Activated CD8-positive, alpha-beta memory T cell treated with anti-CD3 and anti-CD28 coated beads for 36 hours (primary cell): ENCODE data around the gene CAPZB. TPM values are rescaled to one million over a fixed set of nuclear protein-coding genes. Genes with fewer than 3 reads are reported as not detected.

ENCODE experiments used
- CTCF ChIA-PET: fragments of 350-600 bp; sonication (Branson Sonifier 250); formaldehyde crosslinking; loops from one replicate; lab custom pipeline; 2021; ENCODE audit warnings: antibody characterized with exemption; lab: Charles Lee
- POLR2A ChIA-PET: fragments of 350-600 bp; sonication (Branson Sonifier 250); formaldehyde crosslinking; loops from one replicate; lab custom pipeline; 2021; ENCODE audit warnings: antibody characterized with exemption; lab: Charles Lee
- total RNA-seq, 2 experiments: library from RNA; stranded (reverse); gene quantifications; one replicate each; pipeline ENCODE4 v1.2.3, GENCODE V29; 2021

Gene CAPZB
- total RNA-seq, 2 experiments from 2014 or later = 292 to 298 TPM

- POLR2A ChIA-PET = interaction anchor here (1.5 kb wide), 1 partner anchor 255 kb away, joined by 3 read pairs; a partner anchor contains a TSS
- CTCF ChIA-PET = interaction anchor here (0.9 to 3.7 kb wide), 5 partner anchors 9 to 239 kb away, joined by 3 to 16 read pairs (median 3); partner anchors contain the start of gene SLC66A1
Observed at GRCh38 chr1:19342062-19342750, 143.1 kb downstream of the CAPZB start.

- POLR2A ChIA-PET = interaction anchor here (1.5 kb wide), 1 partner anchor 255 kb away, joined by 3 read pairs; a partner anchor contains a TSS
Observed at GRCh38 chr1:19341201-19342061, 143.9 kb downstream of the CAPZB start.

GRCh38 chr1:19340387-19340937 lies 144.9 kb downstream of the CAPZB start:
- CTCF ChIA-PET = interaction anchor here (1.2 kb wide), 1 partner anchor 20 kb away, joined by 4 read pairs; no protein-coding TSS in a partner anchor
- POLR2A ChIA-PET = no interaction called here

More at GRCh38 chr1:19341201-19342061, 143.9 kb downstream of the CAPZB start:
- CTCF ChIA-PET = interaction anchor here (0.9 to 3.7 kb wide), 6 partner anchors 8 to 240 kb away, joined by 3 to 16 read pairs (median 4); partner anchors contain the start of gene SLC66A1

- POLR2A ChIA-PET = no interaction called here
- CTCF ChIA-PET = interaction anchor here (1.1 to 1.2 kb wide), 2 partner anchors 24 to 315 kb away, joined by 3 read pairs; no protein-coding TSS in a partner anchor
Observed at GRCh38 chr1:19339214-19339861, 146.0 kb downstream of the CAPZB start.

GRCh38 chr1:19338323-19338762 lies 147.0 kb downstream of the CAPZB start:
- CTCF ChIA-PET = interaction anchor here (1.1 kb wide), 1 partner anchor 316 kb away, joined by 3 read pairs; no protein-coding TSS in a partner anchor
- POLR2A ChIA-PET = no interaction called here

- POLR2A ChIA-PET = no interaction called here
- CTCF ChIA-PET = interaction anchor here (0.6 kb wide), 1 partner anchor 129 kb away, joined by 3 read pairs; no protein-coding TSS in a partner anchor
Observed at GRCh38 chr1:19337289-19337688, 148.1 kb downstream of the CAPZB start.

- CTCF ChIA-PET = interaction anchor here (0.6 to 0.9 kb wide), 2 partner anchors 156 to 305 kb away, joined by 3 read pairs; no protein-coding TSS in a partner anchor
Observed at GRCh38 chr1:19336543-19336942, 148.8 kb downstream of the CAPZB start.

GRCh38 chr1:19333587-19334354 lies 151.6 kb downstream of the CAPZB start:
- ChIA-PET CTCF (interaction anchor here (1.2 kb wide), 1 partner anchor 8 kb away, joined by 3 read pairs; no protein-coding TSS in a partner anchor), POLR2A (no interaction called here)

More at GRCh38 chr1:19336543-19336942, 148.8 kb downstream of the CAPZB start:
- POLR2A ChIA-PET = interaction anchor here (1.3 kb wide), 1 partner anchor 24 kb away, joined by 4 read pairs; the partner anchor contains the start of genes AKR7A2 and SLC66A1

GRCh38 chr1:19332832-19333231 lies 152.5 kb downstream of the CAPZB start:
- ChIA-PET POLR2A (no interaction called here), CTCF (interaction anchor here (1.2 kb wide), 1 partner anchor 9 kb away, joined by 3 read pairs; no protein-coding TSS in a partner anchor)

- ChIA-PET POLR2A (interaction anchor here (0.5 kb wide), 1 partner anchor 168 kb away, joined by 4 read pairs; no protein-coding TSS in a partner anchor), CTCF (interaction anchor here (1.4 kb wide), 1 partner anchor 250 kb away, joined by 4 read pairs; no protein-coding TSS in a partner anchor)
Observed at GRCh38 chr1:19331262-19331878, 154.0 kb downstream of the CAPZB start.

- POLR2A ChIA-PET = interaction anchor here (0.7 kb wide), 1 partner anchor 266 kb away, joined by 3 read pairs; a partner anchor contains a TSS
Observed at GRCh38 chr1:19330449-19331135, 154.7 kb downstream of the CAPZB start.

GRCh38 chr1:19329611-19330010 lies 155.7 kb downstream of the CAPZB start:
- ChIA-PET POLR2A (interaction anchor here (0.6 to 0.8 kb wide), 3 partner anchors 18 to 267 kb away, joined by 3 read pairs; partner anchors contain the start of genes AKR7A2 and SLC66A1), CTCF (no interaction called here)

More at GRCh38 chr1:19330449-19331135, 154.7 kb downstream of the CAPZB start:
- CTCF ChIA-PET = interaction anchor here (1.4 kb wide), 1 partner anchor 251 kb away, joined by 4 read pairs; no protein-coding TSS in a partner anchor

GRCh38 chr1:19329188-19329587 lies 156.2 kb downstream of the CAPZB start:
- CTCF ChIA-PET = no interaction called here
- POLR2A ChIA-PET = interaction anchor here (0.6 to 0.8 kb wide), 2 partner anchors 17 to 88 kb away, joined by 3 read pairs; partner anchors contain the start of genes AKR7A2 and SLC66A1

- CTCF ChIA-PET = no interaction called here
- POLR2A ChIA-PET = no interaction called here
Observed at GRCh38 chr1:19328486-19328885, 156.9 kb downstream of the CAPZB start.

- ChIA-PET CTCF (no interaction called here), POLR2A (interaction anchor here (0.6 kb wide), 1 partner anchor 7 kb away, joined by 10 read pairs; no protein-coding TSS in a partner anchor)
Observed at GRCh38 chr1:19327736-19328135, 157.6 kb downstream of the CAPZB start.

- CTCF ChIA-PET = no interaction called here
- POLR2A ChIA-PET = interaction anchor here (0.6 kb wide), 1 partner anchor 8 kb away, joined by 10 read pairs; no protein-coding TSS in a partner anchor
Observed at GRCh38 chr1:19327301-19327700, 158.0 kb downstream of the CAPZB start.
